Activated T-helper 1 cell treated with anti-CD3 and anti-CD28 coated beads, Interleukin-12 subunit alpha, Interleukin-12 subunit beta, Interleukin-2, Interleukin-4 antibody, amounts not matched to agents 30 ng/mL and 10 ng/mL and 1 ng/mL, durations not matched to agents 14 hours and 24 hours and 36 hours (primary cell): ENCODE results near the gene MISP. TPM values are rescaled to one million over a fixed set of nuclear protein-coding genes. Genes with fewer than 3 reads are reported as not detected.
"Not testable (repeated sequence)": the region's sequence is repeated elsewhere in the genome, so short reads cannot be mapped to it uniquely, and the experiment has no call there.

Source experiments
- DNase-seq: peaks from one replicate; pipeline ENCODE4 v3.0.0; 2021; ENCODE audit warnings: low spot score
- H3K27ac Mint-ChIP-seq: one replicate; pipeline ENCODE4 v1.8.0; 2021; ENCODE audit warnings: mild to moderate bottlenecking, mixed read lengths
- H3K27me3 Mint-ChIP-seq: one replicate; pipeline ENCODE4 v1.8.0; 2022; ENCODE audit warnings: mild to moderate bottlenecking, moderate library complexity, mixed read lengths; ENCODE audit not compliant: insufficient read depth
- H3K36me3 Mint-ChIP-seq: one replicate; pipeline ENCODE4 v1.8.0; 2021; ENCODE audit warnings: low read depth, mixed read lengths
- H3K4me1 Mint-ChIP-seq: one replicate; pipeline ENCODE4 v1.8.0; 2021; ENCODE audit warnings: low read depth, mixed read lengths
- H3K4me3 Mint-ChIP-seq: one replicate; pipeline ENCODE4 v1.8.0; 2021; ENCODE audit warnings: mild to moderate bottlenecking, moderate library complexity, mixed read lengths
- H3K9me3 Mint-ChIP-seq: one replicate; pipeline ENCODE4 v1.8.0; 2021; ENCODE audit warnings: mixed read lengths
- intact Hi-C: fragments of 100-400 bp; cut with micrococcal nuclease; formaldehyde crosslinking; loops from one replicate; pipeline ENCODE4 v1.15.1; 2024
- total RNA-seq: library from RNA; stranded (reverse); gene quantifications from 2 replicates; pipeline ENCODE4 v1.2.3, GENCODE V29; 2022

Gene MISP
- total RNA-seq, 1 donor from 2014 or later, result not detected

GRCh38 chr19:718251-718951 lies 32.5 kb upstream of the MISP start:
- intact Hi-C loops, result no loop called here

GRCh38 chr19:718991-719512 lies 31.9 kb upstream of the MISP start:
- Mint-ChIP-seq H3K4me3 (no peak overlapping the region), H3K27ac (no peak overlapping the region), H3K36me3 (no peaks in the 10 kb centered on the region), H3K4me1 (no peaks in the 10 kb centered on the region), H3K27me3 (peaks cover 11% of the 10 kb centered on the region), H3K9me3 (peaks cover 8% of the 10 kb centered on the region)
- no peak for DNase-seq
- intact Hi-C loops, result no loop called here

More at GRCh38 chr19:718251-718951, 32.5 kb upstream of the MISP start:
- Mint-ChIP-seq H3K4me1 (no peaks in the 10 kb centered on the region), H3K36me3 (no peaks in the 10 kb centered on the region), H3K9me3 (peaks cover 8% of the 10 kb centered on the region), H3K27me3 (peaks cover 11% of the 10 kb centered on the region), H3K27ac (no peak overlapping the region), H3K4me3 (no peak overlapping the region)
- no peak for DNase-seq

GRCh38 chr19:719636-720344 lies 31.1 kb upstream of the MISP start:
- no peak for DNase-seq
- intact Hi-C loops, result no loop called here
- Mint-ChIP-seq H3K27ac (no peak overlapping the region), H3K36me3 (no peaks in the 10 kb centered on the region), H3K4me1 (no peaks in the 10 kb centered on the region), H3K27me3 (peaks cover 11% of the 10 kb centered on the region), H3K4me3 (no peak overlapping the region), H3K9me3 (peaks cover 8% of the 10 kb centered on the region)

- Mint-ChIP-seq H3K27ac (no peak overlapping the region), H3K4me3 (no peak overlapping the region), H3K9me3 (peaks cover 4% of the 10 kb centered on the region), H3K27me3 (peaks cover 11% of the 10 kb centered on the region), H3K36me3 (no peaks in the 10 kb centered on the region), H3K4me1 (no peaks in the 10 kb centered on the region)
- DNase-seq, result no peak
- intact Hi-C loops, result no loop called here
These were observed 30.4 kb upstream of the MISP start for GRCh38 chr19:720345-721160.

- no peaks in the 10 kb centered on the region for H3K36me3 Mint-ChIP-seq
- peaks cover 11% of the 10 kb centered on the region for H3K27me3 Mint-ChIP-seq
- no peaks in the 10 kb centered on the region for H3K4me1 Mint-ChIP-seq
- H3K27ac Mint-ChIP-seq, result no peak overlapping the region
- intact Hi-C loops, result no loop called here
- no peaks in the 10 kb centered on the region for H3K9me3 Mint-ChIP-seq
- H3K4me3 Mint-ChIP-seq, result no peak overlapping the region
- no peak for DNase-seq
These were observed 28.3 kb upstream of the MISP start for GRCh38 chr19:722553-723101.

GRCh38 chr19:723247-723646 lies 27.7 kb upstream of the MISP start:
- H3K9me3 Mint-ChIP-seq, result no peaks in the 10 kb centered on the region
- peaks cover 11% of the 10 kb centered on the region for H3K27me3 Mint-ChIP-seq
- H3K36me3 Mint-ChIP-seq, result no peaks in the 10 kb centered on the region
- DNase-seq, result no peak
- no peak overlapping the region for H3K27ac Mint-ChIP-seq
- no peak overlapping the region for H3K4me3 Mint-ChIP-seq
- no peaks in the 10 kb centered on the region for H3K4me1 Mint-ChIP-seq
- intact Hi-C loops, result no loop called here

- Mint-ChIP-seq H3K36me3 (no peaks in the 10 kb centered on the region), H3K9me3 (no peaks in the 10 kb centered on the region), H3K4me3 (no peak overlapping the region), H3K27me3 (peaks cover 9% of the 10 kb centered on the region), H3K27ac (no peak overlapping the region), H3K4me1 (no peaks in the 10 kb centered on the region)
- no peak for DNase-seq
- intact Hi-C loops, result no loop called here
These were observed 27.2 kb upstream of the MISP start for GRCh38 chr19:723714-724113.

- Mint-ChIP-seq H3K4me1 (no peaks in the 10 kb centered on the region), H3K4me3 (no peak overlapping the region), H3K36me3 (no peaks in the 10 kb centered on the region), H3K9me3 (no peaks in the 10 kb centered on the region), H3K27me3 (peaks cover 8% of the 10 kb centered on the region), H3K27ac (no peak overlapping the region)
- intact Hi-C loops, result no loop called here
- DNase-seq, result no peak
These were observed 25.3 kb upstream of the MISP start for GRCh38 chr19:725461-726089.

- Mint-ChIP-seq H3K4me3 (no peak overlapping the region), H3K36me3 (no peaks in the 10 kb centered on the region), H3K4me1 (no peaks in the 10 kb centered on the region), H3K27ac (no peak overlapping the region), H3K9me3 (no peaks in the 10 kb centered on the region), H3K27me3 (no peaks in the 10 kb centered on the region)
- intact Hi-C loops, result no loop called here
- no peak for DNase-seq
These were observed 23.6 kb upstream of the MISP start for GRCh38 chr19:726993-727956.

GRCh38 chr19:728011-728410 lies 22.9 kb upstream of the MISP start:
- no peak for DNase-seq
- Mint-ChIP-seq H3K36me3 (no peaks in the 10 kb centered on the region), H3K27me3 (no peaks in the 10 kb centered on the region), H3K9me3 (no peaks in the 10 kb centered on the region), H3K27ac (no peak overlapping the region), H3K4me3 (no peak overlapping the region), H3K4me1 (no peaks in the 10 kb centered on the region)
- intact Hi-C loops, result no loop called here

GRCh38 chr19:729564-729963 lies 21.3 kb upstream of the MISP start:
- DNase-seq, H3K4me1 Mint-ChIP-seq, intact Hi-C loops, H3K27me3 Mint-ChIP-seq, H3K9me3 Mint-ChIP-seq, H3K4me3 Mint-ChIP-seq, H3K36me3 Mint-ChIP-seq, H3K27ac Mint-ChIP-seq: not testable (repeated sequence)
